HT1080 (cell line): ENCODE measurements around the gene GPR162. TPM values are rescaled to one million over a fixed set of nuclear protein-coding genes. Genes with fewer than 3 reads are reported as not detected.
"Not testable (repeated sequence)": the region's sequence is repeated elsewhere in the genome, so short reads cannot be mapped to it uniquely, and the experiment has no call there.

Experiments used
- DNase-seq: peaks from one replicate; pipeline ENCODE4 v3.0.0-alpha.2; 2015; ENCODE audit warnings: low read depth
- total RNA-seq: library from RNA; depleted of rRNA; stranded (reverse); fragments of >200 nt; shearing (Covaris generic); gene quantifications from 2 replicates; pipeline ENCODE4 v1.2.3, GENCODE V29; 2014

GPR162 gene
- total RNA-seq, 1 experiment from 2014 or later = 8.7 TPM

GRCh38 chr12:6854036-6854435 lies 32.4 kb downstream of the GPR162 start:
- no peak for DNase-seq

GRCh38 chr12:6855322-6855721 lies 33.7 kb downstream of the GPR162 start:
- no peak for DNase-seq

DNA sequence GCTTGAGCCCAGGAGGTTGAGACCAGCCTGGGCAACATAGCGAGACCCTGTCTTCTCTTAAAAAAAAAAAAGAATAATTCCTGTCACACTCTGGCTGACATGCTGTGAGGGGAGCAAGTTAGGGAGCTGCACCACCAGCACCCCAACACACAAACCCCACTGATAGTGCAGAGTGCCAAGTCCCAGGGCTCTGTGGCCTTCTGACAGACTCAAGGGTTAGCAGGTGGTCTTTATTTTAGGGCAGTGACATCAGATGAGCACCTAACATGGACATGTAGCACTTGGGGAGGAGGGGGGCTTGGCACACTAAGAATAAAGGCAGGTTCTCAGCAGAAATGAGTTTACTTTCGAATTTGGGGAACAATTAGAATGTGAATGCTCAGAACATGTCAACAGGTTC lies 37.2 kb downstream of the GPR162 start:
- DNase-seq = no peak

- no peak for DNase-seq
These were observed 38.5 kb downstream of the GPR162 start for GRCh38 chr12:6860116-6860515.

DNA sequence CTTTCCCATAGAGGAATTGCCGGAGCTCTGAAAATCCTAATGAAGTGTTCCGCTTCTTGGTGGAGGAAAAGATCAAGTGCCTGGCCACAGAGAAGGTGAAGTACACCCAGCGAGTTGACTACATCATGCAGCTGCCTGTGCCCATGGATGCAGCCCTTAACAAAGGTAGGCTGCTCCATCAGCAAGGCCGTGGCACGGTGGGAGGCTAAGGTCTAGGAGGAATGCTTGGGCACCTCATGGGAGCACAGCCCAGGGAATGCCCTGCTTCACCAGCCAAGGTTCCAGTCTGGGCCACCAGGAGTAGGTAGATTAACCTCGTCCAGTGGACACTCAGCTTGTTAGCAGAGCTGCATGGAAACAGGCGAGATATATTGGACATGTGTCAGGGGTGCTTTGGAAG lies 39.3 kb downstream of the GPR162 start:
- DNase-seq = no peak

DNA sequence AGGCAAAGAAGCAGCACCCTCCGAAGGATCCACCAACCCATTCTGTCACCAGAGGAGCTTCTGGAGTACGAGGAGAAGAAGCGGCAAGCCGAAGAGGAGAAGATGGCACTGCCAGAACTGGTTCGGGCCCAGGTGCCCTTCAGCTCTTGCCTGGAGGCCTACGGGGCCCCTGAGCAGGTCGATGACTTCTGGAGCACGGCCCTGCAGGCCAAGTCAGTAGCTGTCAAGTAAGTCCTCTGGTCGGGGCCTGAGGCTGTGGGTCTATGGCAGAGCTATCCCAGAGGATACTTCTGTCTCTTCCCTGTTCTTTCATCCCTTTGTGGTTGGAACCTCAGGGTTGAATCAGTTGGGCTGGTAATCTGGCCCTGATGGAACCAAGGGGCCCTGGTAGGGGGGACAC lies 39.8 kb downstream of the GPR162 start:
- no peak for DNase-seq

DNA sequence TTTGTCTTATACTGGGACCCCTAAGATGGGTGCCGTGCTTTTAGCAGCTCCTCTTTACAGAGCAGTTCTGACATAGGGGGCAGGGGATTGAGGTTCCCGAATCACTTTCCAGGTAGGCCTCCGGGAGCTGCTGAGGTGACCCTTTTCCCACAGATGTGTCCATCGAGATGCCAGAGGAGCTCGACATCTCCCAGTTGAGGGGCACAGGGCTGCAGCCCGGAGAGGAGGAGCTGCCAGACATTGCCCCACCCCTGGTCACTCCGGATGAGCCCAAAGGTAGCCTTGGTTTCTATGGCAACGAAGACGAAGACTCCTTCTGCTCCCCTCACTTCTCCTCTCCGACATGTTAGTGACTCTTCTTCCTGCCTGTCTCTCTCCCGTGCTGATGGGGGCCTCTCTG lies 41.4 kb downstream of the GPR162 start:
- no peak for DNase-seq

GRCh38 chr12:6863586-6864321 lies 42.1 kb downstream of the GPR162 start:
- no peak for DNase-seq

GRCh38 chr12:6865307-6865706 lies 43.7 kb downstream of the GPR162 start:
- not testable (repeated sequence) for DNase-seq

- no peak for DNase-seq
These were observed 44.7 kb downstream of the GPR162 start for GRCh38 chr12:6866163-6866919.

- no peak for DNase-seq
These were observed 45.3 kb downstream of the GPR162 start for GRCh38 chr12:6866920-6867412.

DNA sequence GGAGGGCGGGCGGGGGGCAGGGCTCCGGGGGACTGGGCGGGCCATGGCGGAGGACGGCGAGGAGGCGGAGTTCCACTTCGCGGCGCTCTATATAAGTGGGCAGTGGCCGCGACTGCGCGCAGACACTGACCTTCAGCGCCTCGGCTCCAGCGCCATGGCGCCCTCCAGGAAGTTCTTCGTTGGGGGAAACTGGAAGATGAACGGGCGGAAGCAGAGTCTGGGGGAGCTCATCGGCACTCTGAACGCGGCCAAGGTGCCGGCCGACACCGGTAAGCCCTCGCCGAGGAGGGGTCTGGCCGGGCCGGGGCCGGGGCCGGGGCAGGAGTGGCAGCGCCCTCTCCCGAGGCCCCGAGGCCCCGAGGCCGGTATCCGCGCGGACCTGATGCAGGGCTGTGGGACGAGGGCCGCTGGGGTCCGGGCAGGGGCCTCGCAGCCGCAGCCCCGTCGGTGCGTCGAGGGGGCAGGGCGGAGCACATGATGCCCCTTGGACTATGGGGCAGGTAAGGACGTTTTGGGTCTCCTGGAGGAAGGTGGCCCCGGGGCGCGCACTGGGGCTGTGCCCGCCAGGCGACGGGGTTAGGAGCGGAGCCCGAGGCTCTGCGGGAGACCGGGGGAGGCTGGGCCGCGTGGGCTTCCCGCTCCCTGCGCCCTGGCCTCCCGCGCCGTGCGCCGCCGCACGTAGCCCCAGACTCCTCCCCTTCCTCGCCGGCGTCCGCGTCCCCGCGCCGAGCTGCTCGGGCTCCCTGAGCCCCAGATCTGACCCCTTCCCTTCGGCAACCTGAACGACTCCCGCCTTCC lies 46.0 kb downstream of the GPR162 start, which contains the start of gene TPI1:
Gene TPI1 (plus strand): TSS at position 119 of the 798 bp plus-strand sequence. CDS start 36 bp downstream, at position 155.
- DNase-seq = peak; percentile 72

- DNase-seq = peak; percentile 42
These were observed 46.8 kb downstream of the GPR162 start for GRCh38 chr12:6868211-6869048.

DNA sequence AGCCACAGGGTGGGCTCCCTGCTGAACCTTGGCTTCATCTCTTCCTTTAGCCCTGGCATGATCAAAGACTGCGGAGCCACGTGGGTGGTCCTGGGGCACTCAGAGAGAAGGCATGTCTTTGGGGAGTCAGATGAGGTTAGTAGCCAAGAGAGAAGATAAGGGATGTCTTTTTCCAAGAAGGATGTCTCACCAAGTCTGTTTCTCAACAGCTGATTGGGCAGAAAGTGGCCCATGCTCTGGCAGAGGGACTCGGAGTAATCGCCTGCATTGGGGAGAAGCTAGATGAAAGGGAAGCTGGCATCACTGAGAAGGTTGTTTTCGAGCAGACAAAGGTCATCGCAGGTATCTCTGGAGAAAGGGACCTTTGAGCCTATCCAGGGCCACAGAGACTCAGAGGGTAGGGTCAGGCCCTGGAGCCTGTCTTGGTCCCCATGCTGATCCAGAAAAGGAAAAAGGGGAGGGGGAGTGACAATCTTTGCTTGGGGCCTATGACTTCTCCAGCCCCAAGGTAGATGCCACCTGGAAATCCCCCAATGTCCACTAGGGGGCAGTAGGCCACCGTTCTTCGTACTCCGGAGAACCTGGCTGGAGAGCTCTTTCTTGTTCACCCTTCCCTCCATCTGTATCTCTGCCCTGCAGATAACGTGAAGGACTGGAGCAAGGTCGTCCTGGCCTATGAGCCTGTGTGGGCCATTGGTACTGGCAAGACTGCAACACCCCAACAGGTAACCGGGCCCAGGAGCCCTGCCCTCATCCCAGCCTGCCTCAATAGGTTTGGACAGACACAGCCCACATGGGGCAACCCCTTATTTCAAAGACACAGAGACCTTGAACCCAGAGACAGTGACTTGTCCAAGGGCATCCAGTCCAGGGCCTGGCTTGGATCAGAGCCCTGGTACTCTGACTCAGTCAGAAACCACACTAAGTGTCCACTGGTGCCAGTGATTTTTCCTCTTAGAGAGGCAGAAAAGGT lies 47.7 kb downstream of the GPR162 start:
- peak; percentile 71 for DNase-seq

- not testable (repeated sequence) for DNase-seq
These were observed 48.7 kb downstream of the GPR162 start for GRCh38 chr12:6870304-6870703.

- DNase-seq = peak; percentile 65
These were observed 49.7 kb downstream of the GPR162 start for GRCh38 chr12:6871052-6871957.

DNA sequence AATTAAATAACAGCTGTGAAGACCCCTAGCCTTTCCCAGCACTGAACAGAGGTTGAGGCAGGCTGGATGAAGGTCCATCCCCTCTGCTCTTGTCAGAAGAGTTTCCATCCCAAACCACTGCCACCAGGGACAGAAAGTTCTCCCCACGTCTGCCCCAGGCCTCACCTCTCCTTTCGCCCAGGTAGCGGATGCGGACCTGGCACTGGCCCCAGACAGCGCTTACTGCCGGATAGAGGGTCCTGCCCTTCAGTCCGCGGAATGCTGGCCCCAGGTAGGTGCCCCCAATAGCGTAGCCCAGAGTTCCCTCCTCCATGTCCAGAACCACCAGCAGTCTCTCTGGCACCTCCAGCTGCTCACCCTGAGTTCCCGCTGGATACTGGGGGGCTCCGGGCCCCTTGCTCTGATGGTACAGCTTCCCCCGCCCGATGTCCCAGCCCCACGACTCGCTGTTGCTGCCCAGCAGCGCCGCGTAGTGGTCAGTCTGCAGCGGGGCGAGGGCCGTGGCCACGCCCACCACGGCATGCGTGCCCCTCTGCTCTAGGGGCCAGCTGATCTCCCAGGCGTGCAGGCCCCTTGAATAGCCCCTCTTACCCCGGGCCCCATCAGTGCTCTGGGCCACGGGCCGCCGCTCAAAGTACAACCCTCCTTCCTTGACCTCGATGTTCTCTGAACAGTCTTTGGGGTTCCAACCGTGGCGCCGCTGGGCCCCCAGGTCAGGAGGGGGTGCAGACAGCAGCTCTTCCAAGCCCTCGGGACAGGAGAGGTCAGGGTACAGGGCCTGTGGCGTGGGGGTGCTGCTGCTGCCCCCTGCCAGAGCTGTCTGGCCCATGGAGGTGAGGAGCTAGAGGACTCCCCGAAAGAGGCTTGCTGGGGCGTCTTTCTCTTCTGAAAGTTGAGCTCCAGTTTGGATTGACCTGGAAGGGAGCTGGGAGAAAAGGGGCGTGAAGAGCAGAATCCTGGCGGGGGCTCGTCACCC lies 50.7 kb downstream of the GPR162 start:
- DNase-seq = peak; percentile 82
